ENCODE results near the gene FGF1. TPM values are rescaled to one million over a fixed set of nuclear protein-coding genes. Genes with fewer than 3 reads are reported as not detected.

The FGF1 gene
- polyA plus RNA-seq, 3 donors, result not detected

GRCh38 chr5:142615948-142616347 lies 69.9 kb downstream of the FGF1 start:
- Mint-ChIP-seq H3K4me1 (no peaks in the 10 kb centered on the region), H3K4me3 (no peak overlapping the region), H3K27ac (peak overlapping the region in 1 of 7 donors; percentile 31), H3K27me3 (ENCODE audit: low read depth in 3 of 3) (peaks cover 4 to 14% (median 13%) of the 10 kb centered on the region in 3 donors), H3K36me3 (no peaks in the 10 kb centered on the region), H3K9me3 (peaks cover 0 to 10% (median 5%) of the 10 kb centered on the region in 7 donors)
- Histone ChIP-seq H3K79me2 (ENCODE audit: insufficient read depth, low read length) (no peaks in the 10 kb centered on the region), H3K4me1 (ENCODE audit: control insufficient read depth in 1 of 2, insufficient read depth in 2 of 2, low read length in 2 of 2) (no peaks in the 10 kb centered on the region), H3K9ac (ENCODE audit: insufficient read depth, low read length, poor library complexity, severe bottlenecking) (no peak overlapping the region), H3K36me3 (replicated peaks in 1 of 2; ENCODE audit: control insufficient read depth in 1 of 2, insufficient read depth in 2 of 2, low read length in 2 of 2) (no peaks in the 10 kb centered on the region), H3K4me3 (replicated peaks in 1 of 3; ENCODE audit: low read depth in 2 of 3, low read length in 3 of 3) (no peak overlapping the region), H2AFZ (ENCODE audit: insufficient read depth, low read depth, low read length, poor library complexity, severe bottlenecking) (no peak overlapping the region), H3K27ac (ENCODE audit: low read depth in 1 of 2, low read length in 2 of 2) (no peak overlapping the region), H3K9me3 (replicated peaks in 1 of 2; ENCODE audit: control insufficient read depth in 1 of 2, insufficient read depth in 1 of 2, low read length in 2 of 2) (peaks cover 0 to 6% of the 10 kb centered on the region in 2 donors), H4K20me1 (ENCODE audit: insufficient read depth, low read length) (no peaks in the 10 kb centered on the region), H3K4me2 (replicated peaks; ENCODE audit: extremely low read depth, low read length, poor library complexity, severe bottlenecking) (no peak overlapping the region), H3K27me3 (ENCODE audit: control insufficient read depth in 2 of 2, insufficient read depth in 2 of 2, low read length in 2 of 2) (no peaks in the 10 kb centered on the region)
- 85% methylated on average over 2 of the region's 2 CpGs for WGBS (ENCODE audit: insufficient coverage)
- intact Hi-C loops (cut with micrococcal nuclease), result no loop called here
- TF ChIP-seq, protein P1, sequence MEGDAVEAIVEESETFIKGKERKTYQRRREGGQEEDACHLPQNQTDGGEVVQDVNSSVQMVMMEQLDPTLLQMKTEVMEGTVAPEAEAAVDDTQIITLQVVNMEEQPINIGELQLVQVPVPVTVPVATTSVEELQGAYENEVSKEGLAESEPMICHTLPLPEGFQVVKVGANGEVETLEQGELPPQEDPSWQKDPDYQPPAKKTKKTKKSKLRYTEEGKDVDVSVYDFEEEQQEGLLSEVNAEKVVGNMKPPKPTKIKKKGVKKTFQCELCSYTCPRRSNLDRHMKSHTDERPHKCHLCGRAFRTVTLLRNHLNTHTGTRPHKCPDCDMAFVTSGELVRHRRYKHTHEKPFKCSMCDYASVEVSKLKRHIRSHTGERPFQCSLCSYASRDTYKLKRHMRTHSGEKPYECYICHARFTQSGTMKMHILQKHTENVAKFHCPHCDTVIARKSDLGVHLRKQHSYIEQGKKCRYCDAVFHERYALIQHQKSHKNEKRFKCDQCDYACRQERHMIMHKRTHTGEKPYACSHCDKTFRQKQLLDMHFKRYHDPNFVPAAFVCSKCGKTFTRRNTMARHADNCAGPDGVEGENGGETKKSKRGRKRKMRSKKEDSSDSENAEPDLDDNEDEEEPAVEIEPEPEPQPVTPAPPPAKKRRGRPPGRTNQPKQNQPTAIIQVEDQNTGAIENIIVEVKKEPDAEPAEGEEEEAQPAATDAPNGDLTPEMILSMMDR (IDR thresholded peaks at IDR 0.05), result no peak
- no peak for DNase-seq

- no peak overlapping the region for H3K4me3 Mint-ChIP-seq
- intact Hi-C loops (cut with micrococcal nuclease), result loop anchor here in 1 of 2 donors (5.0 kb wide), 1 partner anchor 83 kb away; no protein-coding TSS in a partner anchor
- Histone ChIP-seq H2AFZ (ENCODE audit: insufficient read depth, low read depth, low read length, poor library complexity, severe bottlenecking) (no peak overlapping the region), H3K27ac (ENCODE audit: low read depth in 1 of 2, low read length in 2 of 2) (no peak overlapping the region), H3K4me3 (replicated peaks in 1 of 3; ENCODE audit: low read depth in 2 of 3, low read length in 3 of 3) (no peak overlapping the region), H3K27me3 (ENCODE audit: control insufficient read depth in 2 of 2, insufficient read depth in 2 of 2, low read length in 2 of 2) (no peaks in the 10 kb centered on the region), H3K4me2 (replicated peaks; ENCODE audit: extremely low read depth, low read length, poor library complexity, severe bottlenecking) (no peak overlapping the region), H4K20me1 (ENCODE audit: insufficient read depth, low read length) (no peaks in the 10 kb centered on the region), H3K9ac (ENCODE audit: insufficient read depth, low read length, poor library complexity, severe bottlenecking) (no peak overlapping the region), H3K4me1 (ENCODE audit: control insufficient read depth in 1 of 2, insufficient read depth in 2 of 2, low read length in 2 of 2) (no peaks in the 10 kb centered on the region), H3K36me3 (replicated peaks in 1 of 2; ENCODE audit: control insufficient read depth in 1 of 2, insufficient read depth in 2 of 2, low read length in 2 of 2) (no peaks in the 10 kb centered on the region), H3K79me2 (ENCODE audit: insufficient read depth, low read length) (no peaks in the 10 kb centered on the region), H3K9me3 (replicated peaks in 1 of 2; ENCODE audit: control insufficient read depth in 1 of 2, insufficient read depth in 1 of 2, low read length in 2 of 2) (no peaks in the 10 kb centered on the region)
- H3K36me3 Mint-ChIP-seq, result no peaks in the 10 kb centered on the region
- WGBS (ENCODE audit: insufficient coverage), result 77% methylated on average over 4 of the region's 7 CpGs
- H3K27ac Mint-ChIP-seq, result no peak overlapping the region
- no peak for DNase-seq
- TF ChIP-seq, protein P1 (IDR thresholded peaks at IDR 0.05), result no peak
- H3K27me3 Mint-ChIP-seq (ENCODE audit: low read depth in 3 of 3), result peaks cover 8 to 20% (median 13%) of the 10 kb centered on the region in 3 donors
- H3K9me3 Mint-ChIP-seq, result no peaks in the 10 kb centered on the region
- no peaks in the 10 kb centered on the region for H3K4me1 Mint-ChIP-seq
Observed at GRCh38 chr5:142614054-142614453, 71.8 kb downstream of the FGF1 start.

Data from CD14-positive monocyte (primary cell).